Measurements from ENCODE around the gene BAIAP3. TPM values are rescaled to one million over a fixed set of nuclear protein-coding genes. Genes with fewer than 3 reads are reported as not detected.

Gene BAIAP3
- total and polyA plus RNA-seq, 4 donors, result 4.5 to 46.6 (median 11.9) TPM

GRCh38 chr16:1285669-1286512 lies 47.6 kb upstream of the BAIAP3 start:
- TF ChIP-seq CTCF (IDR thresholded peaks at IDR 0.05; ENCODE audit: control extremely low read depth, extremely low read depth), result no peak
- Histone ChIP-seq H3K9me3 (ENCODE audit: control insufficient read depth in 4 of 4, insufficient read depth in 3 of 4, low read length in 3 of 4) (peaks cover 0 to 4% (median 0%) of the 10 kb centered on the region in 4 donors), H3K9ac (ENCODE audit: insufficient read depth in 1 of 2, low read length in 2 of 2) (no peak overlapping the region), H3K4me3 (no peak overlapping the region), H3K27me3 (ENCODE audit: control insufficient read depth in 3 of 3, insufficient read depth in 3 of 3, low read length in 2 of 3) (peaks cover 5 to 30% (median 13%) of the 10 kb centered on the region in 3 donors), H3K4me1 (ENCODE audit: control insufficient read depth in 5 of 5, insufficient read depth in 5 of 5, low read length in 5 of 5) (peaks cover 0 to 2% (median 0%) of the 10 kb centered on the region in 5 donors), H3K36me3 (ENCODE audit: control insufficient read depth in 4 of 4, insufficient read depth in 4 of 4, low read length in 4 of 4) (no peaks in the 10 kb centered on the region), H3K27ac (ENCODE audit: low read depth in 1 of 2, low read length in 1 of 2) (no peak overlapping the region)
- WGBS, 2 donors, result 66 to 74% methylated on average over 38 of the region's 38 CpGs
- ATAC-seq (ENCODE audit: insufficient read depth, low FRiP score) (no peak), DNase-seq (no peak)

GRCh38 chr16:1286513-1287094 lies 46.8 kb upstream of the BAIAP3 start:
- no peak for DNase-seq
- no peak overlapping the region for H3K9ac ChIP-seq (ENCODE audit: insufficient read depth in 1 of 2, low read length in 2 of 2)
- H3K9me3 ChIP-seq (ENCODE audit: control insufficient read depth in 4 of 4, insufficient read depth in 3 of 4, low read length in 3 of 4), result peaks cover 0 to 6% (median 0%) of the 10 kb centered on the region in 4 donors
- peaks cover 5 to 37% (median 19%) of the 10 kb centered on the region in 3 donors for H3K27me3 ChIP-seq (ENCODE audit: control insufficient read depth in 3 of 3, insufficient read depth in 3 of 3, low read length in 2 of 3)
- H3K4me1 ChIP-seq (ENCODE audit: control insufficient read depth in 5 of 5, insufficient read depth in 5 of 5, low read length in 5 of 5), result peaks cover 0 to 2% (median 0%) of the 10 kb centered on the region in 5 donors
- no peaks in the 10 kb centered on the region for H3K36me3 ChIP-seq (ENCODE audit: control insufficient read depth in 4 of 4, insufficient read depth in 4 of 4, low read length in 4 of 4)
- no peak for ATAC-seq (ENCODE audit: insufficient read depth, low FRiP score)
- TF ChIP-seq CTCF (IDR thresholded peaks at IDR 0.05; ENCODE audit: control extremely low read depth, extremely low read depth), result no peak
- H3K27ac ChIP-seq (ENCODE audit: low read depth in 1 of 2, low read length in 1 of 2), result no peak overlapping the region
- H3K4me3 ChIP-seq, result no peak overlapping the region
- WGBS, 2 donors, result 80% methylated on average over 25 of the region's 25 CpGs

GRCh38 chr16:1287982-1288670 lies 45.3 kb upstream of the BAIAP3 start:
- H3K9me3 ChIP-seq (ENCODE audit: control insufficient read depth in 4 of 4, insufficient read depth in 3 of 4, low read length in 3 of 4), result peaks cover 0 to 6% (median 0%) of the 10 kb centered on the region in 4 donors
- no peak for TF ChIP-seq CTCF (IDR thresholded peaks at IDR 0.05; ENCODE audit: control extremely low read depth, extremely low read depth)
- no peak overlapping the region for H3K27ac ChIP-seq (ENCODE audit: low read depth in 1 of 2, low read length in 1 of 2)
- WGBS, 2 donors, result 50 to 62% methylated on average over 38 to 40 of the region's 40 CpGs
- H3K9ac ChIP-seq (ENCODE audit: insufficient read depth in 1 of 2, low read length in 2 of 2), result no peak overlapping the region
- peaks cover 5 to 38% (median 19%) of the 10 kb centered on the region in 3 donors for H3K27me3 ChIP-seq (ENCODE audit: control insufficient read depth in 3 of 3, insufficient read depth in 3 of 3, low read length in 2 of 3)
- H3K36me3 ChIP-seq (ENCODE audit: control insufficient read depth in 4 of 4, insufficient read depth in 4 of 4, low read length in 4 of 4), result no peaks in the 10 kb centered on the region
- ATAC-seq (ENCODE audit: insufficient read depth, low FRiP score), result no peak
- no peak overlapping the region for H3K4me3 ChIP-seq
- peaks cover 0 to 2% (median 0%) of the 10 kb centered on the region in 5 donors for H3K4me1 ChIP-seq (ENCODE audit: control insufficient read depth in 5 of 5, insufficient read depth in 5 of 5, low read length in 5 of 5)
- no peak for DNase-seq
